AG04449 (cell line): Measurements from ENCODE around the gene ELFN2.

Source experiments
- CTCF ChIA-PET: fragments of 350-600 bp; formaldehyde crosslinking; extraction: SDS; loops from one replicate; lab custom pipeline; 2021; ENCODE audit warnings: antibody characterized with exemption; lab: Yijun Ruan, JAX
- POLR2A ChIA-PET: fragments of 400-600, 350-600 bp; formaldehyde crosslinking; extraction: SDS; loops from one replicate; lab custom pipeline; 2020; ENCODE audit warnings: antibody characterized with exemption, inconsistent platforms; lab: Yijun Ruan, JAX
- DNase-seq: peaks from one replicate; pipeline ENCODE4 v3.0.0-alpha.2; 2010; ENCODE audit warnings: low read depth, low spot score
- H3K4me3 ChIP-seq: 2 replicates; pipeline ENCODE4 v1.5.1; 2011; ENCODE audit warnings: low read depth, mild to moderate bottlenecking, control low read depth, low read length
- CTCF ChIP-seq: IDR thresholded peaks from one replicate; pipeline ENCODE4 v1.5.1; 2011; ENCODE audit warnings: mild to moderate bottlenecking, moderate library complexity, low read length, control low read depth, inconsistent platforms; ENCODE audit not compliant: insufficient read depth; ENCODE audit errors: missing control alignments

Gene ELFN2

GRCh38 chr22:37381489-37381888, 45.8 kb downstream of the ELFN2 start:
- CTCF ChIA-PET, result no interaction called here
- no peak for TF ChIP-seq CTCF
- POLR2A ChIA-PET, result no interaction called here
- no peak overlapping the region for H3K4me3 ChIP-seq
- no peak for DNase-seq

GRCh38 chr22:37379722-37380121, 47.6 kb downstream of the ELFN2 start:
- TF ChIP-seq CTCF, result no peak
- CTCF ChIA-PET, result interaction anchor here (1.0 to 1.1 kb wide), 2 partner anchors 50 to 120 kb away, joined by 3 read pairs; no protein-coding TSS in a partner anchor
- H3K4me3 ChIP-seq, result no peak overlapping the region

GRCh38 chr22:37379085-37379484, 48.2 kb downstream of the ELFN2 start:
- no peak overlapping the region for H3K4me3 ChIP-seq
- DNase-seq, result no peak
- no peak for TF ChIP-seq CTCF
- ChIA-PET POLR2A (no interaction called here), CTCF (interaction anchor here (1.0 kb wide), 1 partner anchor 51 kb away, joined by 3 read pairs; no protein-coding TSS in a partner anchor)

More at GRCh38 chr22:37379722-37380121, 47.6 kb downstream of the ELFN2 start:
- no peak for DNase-seq
- POLR2A ChIA-PET, result no interaction called here

- H3K4me3 ChIP-seq, result no peak overlapping the region
- TF ChIP-seq CTCF, result no peak
- no peak for DNase-seq
- CTCF ChIA-PET, result interaction anchor here (1.3 kb wide), 1 partner anchor 50 kb away, joined by 5 read pairs; no protein-coding TSS in a partner anchor
- POLR2A ChIA-PET, result interaction anchor here (0.6 kb wide), 1 partner anchor 51 kb away, joined by 3 read pairs; no protein-coding TSS in a partner anchor
These were observed 48.6 kb downstream of the ELFN2 start for GRCh38 chr22:37378642-37379058.

GRCh38 chr22:37377927-37378326, 49.4 kb downstream of the ELFN2 start:
- ChIA-PET CTCF (interaction anchor here (1.3 kb wide), 1 partner anchor 51 kb away, joined by 5 read pairs; no protein-coding TSS in a partner anchor), POLR2A (no interaction called here)

GRCh38 chr22:37377138-37377537, 50.1 kb downstream of the ELFN2 start:
- ChIA-PET POLR2A (no interaction called here), CTCF (interaction anchor here (0.9 kb wide), 1 partner anchor 54 kb away, joined by 3 read pairs; no protein-coding TSS in a partner anchor)
- TF ChIP-seq CTCF, result no peak
- no peak for DNase-seq
- H3K4me3 ChIP-seq, result no peak overlapping the region

More at GRCh38 chr22:37377927-37378326, 49.4 kb downstream of the ELFN2 start:
- H3K4me3 ChIP-seq, result no peak overlapping the region
- no peak for TF ChIP-seq CTCF
- no peak for DNase-seq
